A673 (cell line): ENCODE data around the gene PXK. TPM values are rescaled to one million over a fixed set of nuclear protein-coding genes. Genes with fewer than 3 reads are reported as not detected.

ENCODE experiments used
- BruUV-seq: library from RNA; stranded (reverse); fragments of 400-500 nt; replicated peaks from 2 replicates; lab custom pipeline; 2021; lab: Mats Ljungman, UMichigan
- CTCF ChIA-PET: fragments of 300-600 bp; sonication (Branson Sonifier 250); formaldehyde crosslinking; loops from one replicate; lab custom pipeline; 2022; ENCODE audit warnings: antibody characterized with exemption; lab: Charles Lee
- POLR2A ChIA-PET: fragments of 300-600 bp; sonication (Branson Sonifier 250); formaldehyde crosslinking; loops from one replicate; lab custom pipeline; 2022; ENCODE audit warnings: antibody characterized with exemption; ENCODE audit not compliant: low non-redundant PET; lab: Charles Lee
- DNase-seq: peaks from one replicate; pipeline ENCODE4 v3.0.0-alpha.2; 2015; ENCODE audit warnings: low spot score
- H3K27ac ChIP-seq: fragments of 200-600 bp; sonication (generic); 2 replicates; pipeline ENCODE4 v1.5.1; 2016; ENCODE audit warnings: mixed run types, low read depth, mild to moderate bottlenecking, mixed read lengths, antibody characterized with exemption, low read length; ENCODE audit not compliant: poor library complexity, severe bottlenecking
- H3K27me3 ChIP-seq: fragments of 200-600 bp; sonication (generic); replicated peaks from 2 replicates; pipeline ENCODE4 v1.6.1; 2017; ENCODE audit warnings: mixed run types, low read depth, mild to moderate bottlenecking, mixed read lengths, antibody characterized with exemption, low read length; ENCODE audit not compliant: insufficient read depth, poor library complexity
- H3K36me3 ChIP-seq: fragments of 200-600 bp; sonication (generic); 2 replicates; pipeline ENCODE4 v1.6.1; 2016; ENCODE audit warnings: mixed run types, mild to moderate bottlenecking, mixed read lengths, antibody characterized with exemption, low read length; ENCODE audit not compliant: insufficient read depth, poor library complexity, severe bottlenecking
- H3K4me1 ChIP-seq: fragments of 200-600 bp; sonication (generic); 2 replicates; pipeline ENCODE4 v1.6.1; 2017; ENCODE audit warnings: mixed run types, mild to moderate bottlenecking, mixed read lengths, antibody characterized with exemption, low read length; ENCODE audit not compliant: insufficient read depth, poor library complexity, severe bottlenecking
- H3K4me3 ChIP-seq: fragments of 200-600 bp; sonication (generic); 2 replicates; pipeline ENCODE4 v1.5.1; 2016; ENCODE audit warnings: low read depth, mixed run types, mild to moderate bottlenecking, mixed read lengths, low read length; ENCODE audit not compliant: poor library complexity, severe bottlenecking
- H3K9me3 ChIP-seq: fragments of 200-600 bp; sonication (generic); 2 replicates; pipeline ENCODE4 v1.6.1; 2016; ENCODE audit warnings: mixed run types, low read depth, mild to moderate bottlenecking, mixed read lengths, antibody characterized with exemption, low read length; ENCODE audit not compliant: poor library complexity, severe bottlenecking
- CTCF ChIP-seq: fragments of 300-800, 200-600 bp; sonication (generic); conservative IDR thresholded peaks from 2 replicates; pipeline ENCODE4 v1.5.1; 2017; ENCODE audit warnings: low read depth, mild to moderate bottlenecking, antibody characterized with exemption, low read length, moderate library complexity, mixed read lengths
- EZH2 ChIP-seq: fragments of 200-600 bp; sonication (generic); IDR thresholded peaks from 2 replicates; pipeline ENCODE4 v1.6.1; 2017; ENCODE audit warnings: borderline replicate concordance, low read depth, mild to moderate bottlenecking, mixed read lengths, antibody characterized with exemption, low read length; ENCODE audit not compliant: poor library complexity, severe bottlenecking
- intact Hi-C: fragments of 100-400 bp; cut with micrococcal nuclease; formaldehyde crosslinking; loops from one replicate; pipeline ENCODE4 v1.10.0; 2022; ENCODE audit not compliant: unreplicated experiment
- total RNA-seq: library from RNA; stranded (reverse); gene quantifications from 2 replicates; pipeline ENCODE4 v1.2.3, GENCODE V29; 2021

PXK gene
- total RNA-seq, 1 experiment from 2014 or later, result 13.2 TPM

DNA sequence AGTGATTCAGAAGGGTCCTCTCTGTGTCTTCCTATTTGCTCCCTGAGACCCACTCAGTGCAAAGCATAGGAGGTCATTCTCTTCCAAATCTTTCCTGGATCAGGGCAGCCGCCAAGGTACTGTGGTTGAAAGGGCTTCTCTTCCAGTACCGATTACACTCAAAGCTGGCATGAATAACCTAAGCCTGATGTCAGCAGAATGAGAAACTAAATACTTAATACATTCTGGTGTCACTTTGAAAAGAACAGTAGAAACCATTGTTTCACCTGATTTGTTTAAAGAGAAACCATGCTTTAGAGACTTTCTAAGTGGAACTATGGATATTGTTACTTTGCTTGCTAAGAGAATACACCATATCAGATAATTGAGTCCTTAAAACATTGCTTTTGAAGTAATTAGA lies 50.8 kb downstream of the PXK start:
- H3K9me3 ChIP-seq, result no peaks in the 10 kb centered on the region
- intact Hi-C loops, result no loop called here
- peaks cover 24% of the 10 kb centered on the region for H3K4me1 ChIP-seq
- POLR2A ChIA-PET, result no interaction called here
- CTCF ChIA-PET, result no interaction called here
- no peak overlapping the region for H3K4me3 ChIP-seq
- H3K27me3 ChIP-seq, result no peaks in the 10 kb centered on the region
- no peak for DNase-seq
- no peaks in the 10 kb centered on the region for H3K36me3 ChIP-seq
- no TSS peak for BruUV-seq
- no peak for TF ChIP-seq EZH2
- TF ChIP-seq CTCF, result no peak
- H3K27ac ChIP-seq, result no peak overlapping the region

DNA sequence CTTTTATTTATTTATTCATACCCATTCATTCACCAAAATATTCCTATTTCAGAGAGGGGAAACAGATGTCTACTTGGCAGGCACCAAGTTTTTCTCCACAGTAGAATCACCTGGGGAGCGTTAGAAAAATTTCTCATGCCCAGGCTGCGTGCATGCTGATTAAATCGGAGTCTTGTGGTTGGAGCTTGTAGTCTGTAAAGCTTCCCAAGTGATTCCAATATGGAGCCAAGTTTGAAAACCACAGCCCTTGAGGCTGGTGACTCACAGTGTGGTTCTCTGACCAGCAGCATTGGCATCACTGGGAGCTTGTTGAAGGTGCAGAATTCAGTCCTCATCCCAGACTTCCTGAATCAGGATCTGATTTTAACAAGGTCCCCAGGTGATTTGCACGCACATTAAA lies 51.2 kb downstream of the PXK start:
- peaks cover 27% of the 10 kb centered on the region for H3K4me1 ChIP-seq
- H3K9me3 ChIP-seq, result no peaks in the 10 kb centered on the region
- peak; percentile 6 for DNase-seq
- POLR2A ChIA-PET, result no interaction called here
- no peaks in the 10 kb centered on the region for H3K27me3 ChIP-seq
- no peak for TF ChIP-seq CTCF
- TF ChIP-seq EZH2, result no peak
- no peaks in the 10 kb centered on the region for H3K36me3 ChIP-seq
- BruUV-seq, result no TSS peak
- intact Hi-C loops, result no loop called here
- H3K4me3 ChIP-seq, result no peak overlapping the region
- no peak overlapping the region for H3K27ac ChIP-seq
- CTCF ChIA-PET, result no interaction called here

GRCh38 chr3:58384381-58385090 lies 51.8 kb downstream of the PXK start:
- intact Hi-C loops, result loop anchor here (5.0 kb wide), 1 partner anchor 52 kb away; the partner anchor contains the start of gene PXK
- Histone ChIP-seq H3K4me3 (no peak overlapping the region), H3K9me3 (no peaks in the 10 kb centered on the region), H3K36me3 (no peaks in the 10 kb centered on the region), H3K4me1 (peaks cover 32% of the 10 kb centered on the region), H3K27ac (no peak overlapping the region), H3K27me3 (no peaks in the 10 kb centered on the region)
- CTCF ChIA-PET, result no interaction called here
- POLR2A ChIA-PET, result no interaction called here
- DNase-seq, result no peak
- TF ChIP-seq EZH2 (no peak), CTCF (no peak)
- no TSS peak for BruUV-seq
